ENCODE measurements around the gene LCN6. TPM values are rescaled to one million over a fixed set of nuclear protein-coding genes. Genes with fewer than 3 reads are reported as not detected.

Gene LCN6
- total RNA-seq, 1 donor from 2014 or later, result 17.9 TPM

GRCh38 chr9:136759436-136760325 is 11.4 kb upstream of the LCN6 start:
- no peak for DNase-seq (ENCODE audit: extremely low spot score in 2 of 2)
- no peaks in the 10 kb centered on the region for H3K27me3 ChIP-seq
- peaks cover 6% of the 10 kb centered on the region for H3K9me3 ChIP-seq
- no peaks in the 10 kb centered on the region for H3K36me3 ChIP-seq
- no peak overlapping the region for H3K4me3 ChIP-seq
- TF ChIP-seq POLR2A (IDR thresholded peaks at IDR 0.05), result no peak
- TF ChIP-seq POLR2AphosphoS5 (IDR thresholded peaks at IDR 0.05; ENCODE audit: insufficient read depth in 1 of 2, low read depth in 1 of 2), result no peak
- no peak for TF ChIP-seq CTCF (IDR thresholded peaks at IDR 0.05)
- no peak overlapping the region for H3K27ac ChIP-seq
- H3K4me1 ChIP-seq, result peaks cover 5% of the 10 kb centered on the region
- intact Hi-C loops (cut with DNase I), result no loop called here

- Histone ChIP-seq H3K27ac (no peak overlapping the region), H3K9me3 (peaks cover 6% of the 10 kb centered on the region), H3K4me3 (no peak overlapping the region), H3K36me3 (no peaks in the 10 kb centered on the region), H3K27me3 (no peaks in the 10 kb centered on the region), H3K4me1 (peaks cover 5% of the 10 kb centered on the region)
- intact Hi-C loops (cut with DNase I), result no loop called here
- TF ChIP-seq POLR2AphosphoS5 (IDR thresholded peaks at IDR 0.05; ENCODE audit: insufficient read depth in 1 of 2, low read depth in 1 of 2), result no peak
- TF ChIP-seq POLR2A (IDR thresholded peaks at IDR 0.05), result no peak
- no peak for TF ChIP-seq CTCF (IDR thresholded peaks at IDR 0.05)
- DNase-seq (ENCODE audit: extremely low spot score in 2 of 2), result no peak
Observed at GRCh38 chr9:136759001-136759400, 10.7 kb upstream of the LCN6 start.

GRCh38 chr9:136757751-136758140 is 9.4 kb upstream of the LCN6 start:
- Histone ChIP-seq H3K4me1 (no peaks in the 10 kb centered on the region), H3K36me3 (no peaks in the 10 kb centered on the region), H3K9me3 (peaks cover 6% of the 10 kb centered on the region), H3K27me3 (no peaks in the 10 kb centered on the region), H3K4me3 (no peak overlapping the region), H3K27ac (no peak overlapping the region)
- DNase-seq (ENCODE audit: extremely low spot score in 2 of 2), result no peak
- intact Hi-C loops (cut with DNase I), result no loop called here
- TF ChIP-seq POLR2A (IDR thresholded peaks at IDR 0.05) (no peak), POLR2AphosphoS5 (IDR thresholded peaks at IDR 0.05; ENCODE audit: insufficient read depth in 1 of 2, low read depth in 1 of 2) (no peak), CTCF (IDR thresholded peaks at IDR 0.05) (no peak)

- Histone ChIP-seq H3K27me3 (no peaks in the 10 kb centered on the region), H3K27ac (no peak overlapping the region), H3K4me1 (no peaks in the 10 kb centered on the region), H3K9me3 (peaks cover 6% of the 10 kb centered on the region), H3K36me3 (no peaks in the 10 kb centered on the region), H3K4me3 (no peak overlapping the region)
- TF ChIP-seq POLR2AphosphoS5 (IDR thresholded peaks at IDR 0.05; ENCODE audit: insufficient read depth in 1 of 2, low read depth in 1 of 2) (no peak), CTCF (IDR thresholded peaks at IDR 0.05) (no peak), POLR2A (IDR thresholded peaks at IDR 0.05) (no peak)
- intact Hi-C loops (cut with DNase I), result no loop called here
- no peak for DNase-seq (ENCODE audit: extremely low spot score in 2 of 2)
Observed at GRCh38 chr9:136757328-136757727, 9.0 kb upstream of the LCN6 start.

GRCh38 chr9:136756836-136757235 is 8.5 kb upstream of the LCN6 start:
- Histone ChIP-seq H3K27me3 (no peaks in the 10 kb centered on the region), H3K36me3 (no peaks in the 10 kb centered on the region), H3K9me3 (peaks cover 6% of the 10 kb centered on the region), H3K4me1 (no peaks in the 10 kb centered on the region), H3K4me3 (no peak overlapping the region), H3K27ac (no peak overlapping the region)
- intact Hi-C loops (cut with DNase I), result no loop called here
- TF ChIP-seq CTCF (IDR thresholded peaks at IDR 0.05) (no peak), POLR2AphosphoS5 (IDR thresholded peaks at IDR 0.05; ENCODE audit: insufficient read depth in 1 of 2, low read depth in 1 of 2) (no peak), POLR2A (IDR thresholded peaks at IDR 0.05) (no peak)
- no peak for DNase-seq (ENCODE audit: extremely low spot score in 2 of 2)
